Hematopoietic multipotent progenitor cell treated with erythropoietin and hydrocortisone succinate and interleukin-3 and kit ligand, for 6 days (in vitro differentiated cells): ENCODE data around the gene PEMT.

ENCODE experiments used
- DNase-seq: peaks from one replicate; pipeline ENCODE4 v3.0.0-alpha.2; 2015

The PEMT gene

GRCh38 chr17:17549732-17550366, 41.7 kb downstream of the PEMT start:
- no peak for DNase-seq

GRCh38 chr17:17548044-17548443, 43.5 kb downstream of the PEMT start:
- no peak for DNase-seq

GRCh38 chr17:17547210-17547764, 44.2 kb downstream of the PEMT start:
- DNase-seq: no peak

GRCh38 chr17:17546399-17547185, 44.9 kb downstream of the PEMT start:
- no peak for DNase-seq

- DNase-seq: no peak
Measured at GRCh38 chr17:17545984-17546383, 45.5 kb downstream of the PEMT start.

- no peak for DNase-seq
Measured at GRCh38 chr17:17545031-17545820, 46.3 kb downstream of the PEMT start.

GRCh38 chr17:17542906-17543635, 48.4 kb downstream of the PEMT start:
- DNase-seq: no peak

- DNase-seq: no peak
Measured at GRCh38 chr17:17541640-17542001, 49.9 kb downstream of the PEMT start.

GRCh38 chr17:17540935-17541639, 50.4 kb downstream of the PEMT start:
- DNase-seq: no peak

- DNase-seq: no peak
Measured at GRCh38 chr17:17540278-17540906, 51.1 kb downstream of the PEMT start.

- DNase-seq: peak; percentile 34
Measured at GRCh38 chr17:17539591-17539990, 51.9 kb downstream of the PEMT start.

GRCh38 chr17:17538417-17539391, 52.8 kb downstream of the PEMT start:
- DNase-seq: peak; percentile 27

- no peak for DNase-seq
Measured at GRCh38 chr17:17537311-17538099, 54.0 kb downstream of the PEMT start.

- no peak for DNase-seq
Measured at GRCh38 chr17:17536702-17537101, 54.8 kb downstream of the PEMT start.

GRCh38 chr17:17535957-17536356, 55.6 kb downstream of the PEMT start:
- DNase-seq: no peak

- no peak for DNase-seq
Measured at GRCh38 chr17:17533901-17534441, 57.5 kb downstream of the PEMT start.

- DNase-seq: no peak
Measured at GRCh38 chr17:17532991-17533390, 58.5 kb downstream of the PEMT start.

GRCh38 chr17:17531156-17531555, 60.4 kb downstream of the PEMT start:
- DNase-seq: no peak
